K562 (cell line): ENCODE measurements around the gene LGR6. TPM values are rescaled to one million over a fixed set of nuclear protein-coding genes. Genes with fewer than 3 reads are reported as not detected.

Source experiments
- ATAC-seq: fragments of 200-7000 bp; cut with Tn5 transposase; 3 replicates; pipeline ENCODE4 v1.9.1; 2020; ENCODE audit warnings: moderate library complexity
- BruUV-seq: library from RNA; stranded (reverse); fragments of 400-500 nt; replicated peaks from 2 replicates; lab custom pipeline; 2021; lab: Mats Ljungman, UMichigan
- CTCF ChIA-PET: fragments of 300-600 bp; formaldehyde crosslinking; extraction: SDS; loops from one replicate; lab custom pipeline; 2021; ENCODE audit warnings: low intra/inter-chr PET ratio; lab: Yijun Ruan, JAX
- POLR2A ChIA-PET: fragments of 300-600, 350-650 bp; sonication (Branson Sonifier 250); formaldehyde crosslinking; extraction: SDS; loops from one replicate; lab custom pipeline; 2021; ENCODE audit warnings: antibody characterized with exemption, inconsistent platforms; lab: Yijun Ruan, JAX
- DNase-seq, 4 experiments: peaks; one replicate each; pipeline versions ENCODE4 v3.0.0 to v3.0.0-alpha.2; 2011 to 2018; ENCODE audit warnings: low spot score in 3 of 4, mixed read lengths in 3 of 4; ENCODE audit errors: extremely low read depth in 1 of 4
- FAIRE-seq: peaks from 2 replicates; lab custom pipeline; 2011; peaks lifted over from hg19 to GRCh38; lab: Jason Lieb, UNC
- H2AFZ ChIP-seq: 2 replicates; pipeline ENCODE4 v1.6.0; 2011; ENCODE audit warnings: low read depth, low read length, control low read depth, inconsistent platforms
- H3K27ac ChIP-seq: fragments of 200-600 bp; 3 replicates; pipeline ENCODE4 v1.8.0; 2011; ENCODE audit warnings: low read depth, mild to moderate bottlenecking, control low read depth, inconsistent platforms, low read length, moderate library complexity, mixed read lengths; ENCODE audit errors: extremely low read depth
- H3K27me3 ChIP-seq, 2 experiments: fragments of 300-600 bp in 1 of 2; 2 replicates in 1 of 2; 3 replicates in 1 of 2; pipeline versions ENCODE4 v1.6.0 to v1.8.0; 2011; ENCODE audit warnings: inconsistent platforms in 2 of 2, low read length in 2 of 2, mild to moderate bottlenecking in 1 of 2, mixed read lengths in 1 of 2, moderate library complexity in 1 of 2; ENCODE audit not compliant: control insufficient read depth in 2 of 2, insufficient read depth in 2 of 2
- H3K36me3 ChIP-seq: fragments of 300-600 bp; 3 replicates; pipeline ENCODE4 v1.8.0; 2011; ENCODE audit warnings: mild to moderate bottlenecking, low read length, inconsistent platforms; ENCODE audit not compliant: control insufficient read depth, insufficient read depth
- H3K4me1 ChIP-seq, 2 experiments: fragments of 200-600 bp in 1 of 2; replicated peaks in 1 of 2; 2 replicates in 1 of 2; 3 replicates in 1 of 2; pipeline versions ENCODE4 v1.5.1 to v1.8.0; 2011; ENCODE audit warnings: inconsistent platforms in 2 of 2, low read length in 2 of 2, mild to moderate bottlenecking in 1 of 2, mixed read lengths in 1 of 2, moderate library complexity in 1 of 2; ENCODE audit not compliant: control insufficient read depth in 2 of 2, insufficient read depth in 2 of 2
- H3K4me2 ChIP-seq: 2 replicates; pipeline ENCODE4 v1.6.1; 2011; ENCODE audit warnings: low read length, control low read depth, inconsistent platforms, mixed read lengths; ENCODE audit not compliant: insufficient read depth
- H3K4me3 ChIP-seq: fragments of 200-600 bp; sonication (generic), shearing (Covaris generic); 2 replicates; pipeline ENCODE4 v1.5.1; 2016; ENCODE audit warnings: control low read depth, inconsistent platforms
- H3K79me2 ChIP-seq: fragments of 200-600 bp; 3 replicates; pipeline ENCODE4 v1.8.0; 2011; ENCODE audit warnings: low read length, inconsistent platforms; ENCODE audit not compliant: control insufficient read depth, insufficient read depth
- H3K9ac ChIP-seq, 2 experiments: 2 replicates each; pipeline versions ENCODE4 v1.6.0 to v1.6.1; 2011; ENCODE audit warnings: low read depth in 2 of 2, low read length in 2 of 2, control low read depth in 1 of 2, inconsistent platforms in 1 of 2, mild to moderate bottlenecking in 1 of 2, mixed read lengths in 1 of 2; ENCODE audit not compliant: insufficient read depth in 1 of 2
- H3K9me1 ChIP-seq: one replicate; pipeline ENCODE4 v1.6.0; 2011; ENCODE audit warnings: inconsistent platforms, mild to moderate bottlenecking, low read length, moderate library complexity; ENCODE audit not compliant: control insufficient read depth, insufficient read depth
- H3K9me3 ChIP-seq: replicated peaks from 2 replicates; pipeline ENCODE4 v1.5.1; 2011; ENCODE audit warnings: low read depth, low read length, inconsistent platforms; ENCODE audit not compliant: control insufficient read depth, insufficient read depth
- H4K20me1 ChIP-seq: replicated peaks from 2 replicates; pipeline ENCODE4 v1.6.1; 2011; ENCODE audit warnings: low read length, inconsistent platforms, mixed read lengths; ENCODE audit not compliant: control insufficient read depth, insufficient read depth
- ATF4 ChIP-seq: fragments of 450-650 bp; formaldehyde crosslinking; IDR thresholded peaks from 2 replicates; pipeline ENCODE4 v1.4.0; 2022; ENCODE audit warnings: mild to moderate bottlenecking, moderate library complexity
- CEBPG ChIP-seq, 3 experiments: fragments of 200-800 bp in 1 of 3; sonication (Bioruptor generic) in 1 of 3; sonication (generic) in 1 of 3; formaldehyde crosslinking in 1 of 3; IDR thresholded peaks in 2 of 3; conservative IDR thresholded peaks in 1 of 3; 2 replicates each; pipeline versions ENCODE4 v1.6.1 to v1.8.0; 2016 to 2022; ENCODE audit warnings: missing compliant biosample characterization in 2 of 3, missing genetic modification characterization in 2 of 3, mild to moderate bottlenecking in 1 of 3, missing genetic modification reagents in 1 of 3
- CREB1 ChIP-seq, 2 experiments: sonication (generic) in 1 of 2; formaldehyde crosslinking in 1 of 2; IDR thresholded peaks; 2 replicates each; pipeline versions ENCODE4 v1.6.1 to v1.8.0; 2012 to 2022; ENCODE audit warnings: inconsistent platforms in 1 of 2, mild to moderate bottlenecking in 1 of 2, missing genetic modification reagents in 1 of 2, moderate library complexity in 1 of 2
- FOSL1 ChIP-seq: fragments of 200-800 bp; sonication (Bioruptor generic); conservative IDR thresholded peaks from 2 replicates; pipeline ENCODE4 v1.6.1; 2016; ENCODE audit warnings: missing genetic modification characterization, missing compliant biosample characterization
- GABPA ChIP-seq: fragments of 200-800 bp; sonication (Bioruptor generic); conservative IDR thresholded peaks from 2 replicates; pipeline ENCODE4 v1.6.1; 2016; ENCODE audit warnings: low read depth, missing genetic modification characterization, missing compliant biosample characterization
- GATAD2B ChIP-seq: fragments of 450-650 bp; IDR thresholded peaks from 2 replicates; pipeline ENCODE4 v1.6.1; 2017; ENCODE audit warnings: mild to moderate bottlenecking, borderline replicate concordance
- IRF2 ChIP-seq: sonication (generic); formaldehyde crosslinking; IDR thresholded peaks from 2 replicates; pipeline ENCODE4 v1.8.1; 2022; ENCODE audit warnings: mild to moderate bottlenecking, missing genetic modification reagents
- JUN ChIP-seq, 2 experiments: sonication (generic) in 1 of 2; formaldehyde crosslinking in 1 of 2; IDR thresholded peaks; 2 replicates each; pipeline versions ENCODE4 v1.6.1 to v1.8.0; 2012 to 2022; ENCODE audit warnings: borderline replicate concordance in 2 of 2, mild to moderate bottlenecking in 2 of 2, improper control_type of control experiment in 1 of 2, low read depth in 1 of 2, low read length in 1 of 2, missing genetic modification reagents in 1 of 2
- JUND ChIP-seq, 2 experiments: IDR thresholded peaks; 2 replicates in 1 of 2; 3 replicates in 1 of 2; pipeline ENCODE4 v1.6.1; 2011; ENCODE audit warnings: borderline replicate concordance in 2 of 2, low read depth in 2 of 2, low read length in 2 of 2, improper control_type of control experiment in 1 of 2, missing biosample characterization in 1 of 2, missing genetic modification characterization in 1 of 2, missing genetic modification reagents in 1 of 2
- MTA2 ChIP-seq: fragments of 450-650 bp; IDR thresholded peaks from 2 replicates; pipeline ENCODE4 v1.6.1; 2016; ENCODE audit warnings: low read depth
- NEUROD1 ChIP-seq: fragments of 150-350 bp; IDR thresholded peaks from 2 replicates; pipeline ENCODE4 v1.6.1; 2014; ENCODE audit warnings: borderline replicate concordance, low read length, low read depth; ENCODE audit not compliant: partially characterized antibody
- NFE2 ChIP-seq: IDR thresholded peaks from 2 replicates; pipeline ENCODE4 v1.6.1; 2014; ENCODE audit warnings: antibody characterized with exemption, low read depth
- SMARCA4 ChIP-seq: fragments of 450-650 bp; IDR thresholded peaks from 2 replicates; pipeline ENCODE4 v1.6.1; 2016
- SPI1 ChIP-seq: IDR thresholded peaks from 2 replicates; pipeline ENCODE4 v1.6.1; 2011; ENCODE audit warnings: low read depth, low read length, control low read depth, borderline replicate concordance
- THRAP3 ChIP-seq: fragments of 450-650 bp; IDR thresholded peaks from 2 replicates; pipeline ENCODE4 v1.6.1; 2016; ENCODE audit warnings: mild to moderate bottlenecking, inconsistent platforms, borderline replicate concordance
- ZNF449 ChIP-seq: fragments of 250-450 bp; sonication (Bioruptor Pico); IDR thresholded peaks from 2 replicates; pipeline ENCODE4 v1.8.0; 2022; ENCODE audit warnings: moderate library complexity, mild to moderate bottlenecking, inconsistent platforms
- WGBS: fragments of 100-300 bp; shearing (Covaris generic); methylation state at CpG from one replicate; pipeline ENCODE4 v1.1.6; 2016; ENCODE audit warnings: low coverage, mixed read lengths; ENCODE audit not compliant: insufficient coverage; ENCODE audit errors: missing lambda C conversion rate; 5-methylcytosine and 5-hydroxymethylcytosine counted together
- in situ Hi-C: fragments of 300-500 bp; cut with MboI; formaldehyde crosslinking; loops from 4 replicates; pipeline ENCODE4 v1.15.0; 2018; ENCODE audit warnings: inconsistent platforms, mixed read lengths
- intact Hi-C: fragments of 100-400 bp; cut with micrococcal nuclease; formaldehyde crosslinking; loops from 2 replicates; pipeline ENCODE4 v1.14.2; 2022
- polyA plus RNA-seq, 8 experiments: library from polyadenylated mRNA; depleted of rRNA in 4 of 8; stranded (reverse) in 5 of 8; unstranded in 3 of 8; fragments of >200 nt; fragmentation: Nextera tagmentation in 2 of 8; fragmentation: Illumina TruSeq in 1 of 8; extraction: Ambion mirVana in 2 of 8; extraction: Trizol in 1 of 8; gene quantifications; 2 replicates each; pipeline versions ENCODE4 v1.2.1 to v1.2.3, GENCODE V29; 2011 to 2014; ENCODE audit warnings: inconsistent platforms in 1 of 8, missing spikeins in 1 of 8
- total RNA-seq, 7 experiments: library from RNA; depleted of rRNA in 6 of 7; stranded (reverse); fragments of >200 nt in 6 of 7; fragmentation: Illumina TruSeq in 2 of 7; extraction: Trizol in 2 of 7; gene quantifications; 2 replicates each; pipeline versions ENCODE4 v1.2.1 to v1.2.3, GENCODE V29; 2011 to 2021; ENCODE audit warnings: low replicate concordance in 1 of 7

The LGR6 gene
- total and polyA plus RNA-seq, 9 of the 15 experiments (the other 6 are each of a cell fraction or from before 2014, with no cell fraction given) = 0.01 to 0.54 (median 0.17) TPM; not detected in 1

- Histone ChIP-seq H2AFZ (peak overlapping the region; percentile 88), H3K79me2 (peaks cover 44% of the 10 kb centered on the region), H3K36me3 (no peaks in the 10 kb centered on the region), H3K9ac (peak overlapping the region in 1 of 2 experiments; percentile 40; a peak in 1 of 4 replicates), H3K9me3 (no peaks in the 10 kb centered on the region), H3K4me2 (peak overlapping the region; percentile 35), H3K9me1 (no peaks in the 10 kb centered on the region), H3K4me3 (peak overlapping the region; percentile 77; the same call in 1 of the 2 replicates), H3K4me1 (peaks cover 5 to 18% of the 10 kb centered on the region in 2 experiments), H4K20me1 (peaks cover 8% of the 10 kb centered on the region; the same call in 1 of the 2 replicates), H3K27me3 (no peaks in the 10 kb centered on the region), H3K27ac (peak overlapping the region; percentile 34; the same call in 2 of the 3 replicates)
- 47% methylated on average over 6 of the region's 6 CpGs for WGBS
- no peak for ATAC-seq
- CTCF ChIA-PET = interaction anchor here (1.5 kb wide), 1 partner anchor 224 kb away, joined by 3 read pairs; no protein-coding TSS in a partner anchor
- in situ Hi-C loops = no loop called here
- no peak for DNase-seq
- intact Hi-C loops = loop anchor here (10.0 kb wide), 2 partner anchors 257 to 367 kb away; partner anchors contain the start of gene SYT2
- POLR2A ChIA-PET = interaction anchor here (0.6 to 3.2 kb wide), 13 partner anchors 11 to 1128 kb away, joined by 3 to 20 read pairs (median 3); no protein-coding TSS in a partner anchor
- no TSS peak for BruUV-seq
- peak; percentile 98 for FAIRE-seq
- TF ChIP-seq CEBPG (CRISPR knock-in tag; IDR thresholded peaks at IDR 0.05) (no peak), CEBPG (tag; conservative IDR thresholded peaks at IDR 0.05 in 1 of 2, IDR thresholded peaks at IDR 0.05 in 1 of 2) (peak in 1 of 2 experiments; percentile 75; a peak in 1 of 4 replicates), SPI1 (0 out of 2 replicates have a peak, but pooled peaks have one; percentile 50), SMARCA4 (peak; percentile 53), NFE2 (0 out of 2 replicates have a peak, but pooled peaks have one; percentile 29), NEUROD1 (no peak), THRAP3 (peak; percentile 49; the same call in 1 of the 2 replicates), FOSL1 (peak; percentile 79), JUND (IDR thresholded peaks at IDR 0.05; ENCODE audit: borderline replicate concordance, low read depth, low read length) (peak; percentile 84), JUND (tag; IDR thresholded peaks at IDR 0.05; ENCODE audit: borderline replicate concordance, low read depth, low read length) (0 out of 3 replicates have a peak, but pooled peaks have one; percentile 81), CREB1 (IDR thresholded peaks at IDR 0.05) (0 out of 2 replicates have a peak, but pooled peaks have one; percentile 96), CREB1 (CRISPR knock-in tag; IDR thresholded peaks at IDR 0.05) (no peak), IRF2 (no peak), GABPA (tag) (peak; percentile 85), JUN (IDR thresholded peaks at IDR 0.05; ENCODE audit: borderline replicate concordance, low read depth, low read length) (0 out of 2 replicates have a peak, but pooled peaks have one; percentile 85), JUN (CRISPR knock-in tag; IDR thresholded peaks at IDR 0.05; ENCODE audit: borderline replicate concordance) (no peak), MTA2 (peak; percentile 55; the same call in 1 of the 2 replicates), ATF4 (peak; percentile 81), ZNF449 (CRISPR knock-in tag) (no peak), GATAD2B (peak; percentile 74; the same call in 1 of the 2 replicates)
These were observed 154.5 kb downstream of the LGR6 start for GRCh38 chr1:202348005-202348508.
